Stimulated activated CD4-positive, alpha-beta T cell treated with anti-CD3 and anti-CD28 coated beads, Interleukin-1b, Interleukin-23, amount 100 ng/mL, for 24 hours (primary cell): Measurements from ENCODE around the gene TRIM27.
A peak's percentile ranks its signal among the peaks of the same experiment; 100 is the strongest.
"Not testable (repeated sequence)": the region's sequence is repeated elsewhere in the genome, so short reads cannot be mapped to it uniquely, and the experiment has no call there.

Experiments used
- DNase-seq, 4 experiments: peaks; one replicate each; pipeline ENCODE4 v3.0.0-alpha.2; 2020; ENCODE audit warnings: low read depth in 4 of 4, low spot score in 1 of 4

The TRIM27 gene

GRCh38 chr6:28866205-28867085 is 57.3 kb downstream of the TRIM27 start:
- peak; percentile 30 to 67 (median 54) for DNase-seq

GRCh38 chr6:28865401-28866204 is 58.2 kb downstream of the TRIM27 start:
- peak in 2 of 4 experiments; percentile 17 to 62 for DNase-seq

DNA sequence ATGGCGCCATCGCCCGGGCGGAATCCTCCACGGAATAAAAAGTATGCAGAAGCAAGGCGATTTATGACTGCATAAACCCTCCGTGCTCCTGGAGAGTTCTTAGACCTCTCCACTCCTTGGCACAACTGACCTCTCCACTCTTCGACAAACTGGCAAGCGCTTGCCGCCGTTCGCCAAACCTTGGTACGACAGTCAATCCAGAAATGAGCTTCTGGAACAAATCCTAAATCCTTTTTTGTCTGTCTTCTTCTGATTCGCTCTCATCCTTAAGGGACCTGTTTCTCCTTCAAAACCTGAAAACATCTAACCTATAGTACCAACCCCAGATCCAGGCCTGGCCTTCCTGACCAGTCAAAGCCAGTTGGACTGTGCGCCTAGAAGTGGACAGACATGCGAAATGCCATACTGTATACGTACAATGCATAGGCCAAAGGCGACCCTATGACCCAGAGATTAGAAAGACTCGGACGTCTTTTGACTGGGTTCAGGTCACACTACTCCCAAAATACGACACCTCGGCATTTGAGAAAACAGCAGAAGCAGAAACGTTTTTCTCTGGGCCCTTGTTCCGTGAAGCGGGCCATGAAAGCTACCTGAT is 59.4 kb downstream of the TRIM27 start:
- DNase-seq: no peak

GRCh38 chr6:28863604-28864325 is 60.0 kb downstream of the TRIM27 start:
- peak; percentile 64 to 90 (median 80) for DNase-seq

DNA sequence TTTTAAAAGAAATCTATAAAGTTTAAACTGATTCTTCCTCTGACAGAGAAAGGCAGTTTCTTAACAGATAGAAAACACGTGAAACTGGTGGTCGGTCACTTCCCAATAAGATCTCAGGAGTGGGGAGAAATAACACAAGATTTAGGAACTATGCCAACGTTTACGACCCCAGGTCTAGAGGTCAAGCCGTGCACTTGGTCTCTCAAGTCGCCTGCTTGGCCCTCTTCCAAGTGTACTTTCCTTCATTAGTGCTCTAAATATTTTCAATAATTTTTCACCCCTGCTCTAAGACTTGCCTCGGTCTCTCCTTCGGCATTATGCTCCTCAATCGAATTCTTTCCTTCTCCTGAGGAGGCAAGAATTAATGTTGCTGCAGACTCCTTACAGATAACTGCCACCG is 61.7 kb downstream of the TRIM27 start:
- DNase-seq: no peak

GRCh38 chr6:28861339-28861738 is 62.4 kb downstream of the TRIM27 start:
- DNase-seq: no peak

DNA sequence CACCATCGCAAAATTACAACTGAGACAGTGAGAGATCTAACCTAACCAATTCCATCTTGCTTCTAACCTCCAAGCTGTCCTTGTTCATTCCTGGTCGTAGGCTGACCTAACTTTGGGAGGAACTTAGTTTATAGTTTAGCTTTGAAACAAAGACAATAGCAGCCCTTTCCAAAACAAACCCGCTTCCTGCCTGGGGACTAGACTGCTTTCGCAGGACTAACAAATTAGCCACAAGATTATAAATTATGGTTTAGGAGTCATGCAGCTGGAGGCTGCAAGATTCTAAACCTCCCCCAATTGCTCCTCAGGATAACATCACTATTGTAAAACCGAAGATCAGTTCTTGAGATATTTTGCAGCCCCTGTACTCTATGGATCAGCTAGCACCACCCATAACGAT is 63.2 kb downstream of the TRIM27 start:
- no peak for DNase-seq

DNA sequence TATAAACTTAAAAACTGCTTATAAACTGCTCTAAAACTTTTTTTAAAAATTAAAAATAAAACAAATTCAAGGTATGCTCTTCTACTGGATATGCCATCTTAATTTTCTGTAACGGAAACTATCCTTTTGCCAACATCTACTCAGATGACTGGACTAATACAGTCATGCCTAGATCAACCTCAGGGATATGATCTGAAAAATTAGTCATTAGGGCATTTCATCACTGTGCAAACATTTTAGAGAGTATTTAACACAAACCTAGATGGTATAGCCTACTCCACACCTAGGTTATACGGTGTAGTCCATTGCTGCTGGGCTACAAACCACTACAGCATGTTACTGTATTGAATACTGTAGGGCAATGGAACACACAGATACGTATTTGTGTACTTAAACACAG is 64.8 kb downstream of the TRIM27 start:
- no peak for DNase-seq

GRCh38 chr6:28856620-28857005 is 67.2 kb downstream of the TRIM27 start:
- DNase-seq: no peak

DNA sequence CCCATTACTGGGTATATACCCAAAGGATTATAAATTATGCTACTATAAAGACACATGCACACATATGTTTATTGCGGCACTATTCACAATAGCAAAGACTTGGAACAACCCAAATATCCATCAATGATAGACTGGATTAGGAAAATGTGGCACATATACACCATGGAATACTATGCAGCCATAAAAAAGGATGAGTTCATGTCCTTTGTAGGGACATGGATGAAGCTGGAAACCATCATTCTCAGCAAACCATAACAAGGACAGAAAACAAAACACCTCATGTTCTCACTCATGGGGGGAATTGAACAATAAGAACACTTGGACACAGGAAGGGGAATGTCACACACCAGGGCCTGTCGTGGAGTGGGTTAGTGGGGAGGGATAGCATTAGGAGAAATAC is 69.4 kb downstream of the TRIM27 start:
- DNase-seq: not testable (repeated sequence)
